ENCODE results near the gene TWIST2. TPM values are rescaled to one million over a fixed set of nuclear protein-coding genes. Genes with fewer than 3 reads are reported as not detected.

The TWIST2 gene
- total RNA-seq = 0.23 TPM

GRCh38 chr2:238847841-238848690 is at the start of gene TWIST2:
TSS of gene TWIST2 (plus strand) at chr2:238848085. CDS start at chr2:238848216, 131 bp downstream.

